OCI-LY7 (cell line): Measurements from ENCODE around the gene GMPPA.

Experiments used
- EZH2phosphoT487 ChIP-seq: fragments of 200-600 bp; sonication (generic); IDR thresholded peaks from 2 replicates; pipeline ENCODE4 v1.6.1; 2018; ENCODE audit warnings: low read depth, borderline replicate concordance, mild to moderate bottlenecking, mixed run types, antibody characterized with exemption, low read length, moderate library complexity, mixed read lengths
- TF ChIP-seq, protein P1 (sequence below): fragments of 200-600 bp; sonication (generic); conservative IDR thresholded peaks from 2 replicates; pipeline ENCODE4 v1.5.1; 2014; ENCODE audit warnings: mild to moderate bottlenecking, antibody characterized with exemption, low read length, moderate library complexity, mixed read lengths

DNA sequence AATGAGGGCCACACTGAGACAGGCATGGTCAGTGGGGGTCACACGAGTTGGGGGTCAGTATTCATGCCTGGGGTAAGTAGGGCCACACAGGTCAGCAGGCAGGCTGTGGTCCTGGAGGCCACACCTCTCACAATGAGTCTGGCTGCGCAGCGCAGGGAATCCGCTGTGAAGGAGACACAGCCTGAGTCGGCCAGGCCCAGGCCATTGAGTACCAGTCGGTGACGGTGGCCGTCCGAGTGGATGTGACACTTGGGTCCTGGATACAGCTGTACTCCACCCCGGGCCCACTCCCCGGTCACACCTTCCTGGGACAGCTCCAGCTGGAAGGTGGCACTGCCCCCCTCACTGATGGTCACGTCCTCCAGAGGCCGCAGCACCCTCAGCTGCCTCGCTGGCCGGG, 55.7 kb downstream of the GMPPA start:
- TF ChIP-seq, protein P1, sequence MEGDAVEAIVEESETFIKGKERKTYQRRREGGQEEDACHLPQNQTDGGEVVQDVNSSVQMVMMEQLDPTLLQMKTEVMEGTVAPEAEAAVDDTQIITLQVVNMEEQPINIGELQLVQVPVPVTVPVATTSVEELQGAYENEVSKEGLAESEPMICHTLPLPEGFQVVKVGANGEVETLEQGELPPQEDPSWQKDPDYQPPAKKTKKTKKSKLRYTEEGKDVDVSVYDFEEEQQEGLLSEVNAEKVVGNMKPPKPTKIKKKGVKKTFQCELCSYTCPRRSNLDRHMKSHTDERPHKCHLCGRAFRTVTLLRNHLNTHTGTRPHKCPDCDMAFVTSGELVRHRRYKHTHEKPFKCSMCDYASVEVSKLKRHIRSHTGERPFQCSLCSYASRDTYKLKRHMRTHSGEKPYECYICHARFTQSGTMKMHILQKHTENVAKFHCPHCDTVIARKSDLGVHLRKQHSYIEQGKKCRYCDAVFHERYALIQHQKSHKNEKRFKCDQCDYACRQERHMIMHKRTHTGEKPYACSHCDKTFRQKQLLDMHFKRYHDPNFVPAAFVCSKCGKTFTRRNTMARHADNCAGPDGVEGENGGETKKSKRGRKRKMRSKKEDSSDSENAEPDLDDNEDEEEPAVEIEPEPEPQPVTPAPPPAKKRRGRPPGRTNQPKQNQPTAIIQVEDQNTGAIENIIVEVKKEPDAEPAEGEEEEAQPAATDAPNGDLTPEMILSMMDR: no peak
- TF ChIP-seq EZH2phosphoT487: no peak
